ENCODE results near the gene DNPEP. TPM values are rescaled to one million over a fixed set of nuclear protein-coding genes. Genes with fewer than 3 reads are reported as not detected.

DNPEP gene
- total RNA-seq, 3 donors from 2014 or later (not counting 1 experiment from before 2014, with no cell fraction given): 97.8 to 112 (median 103) TPM

- WGBS (ENCODE audit: insufficient coverage): 79% methylated on average over 8 of the region's 8 CpGs
- intact Hi-C loops (cut with micrococcal nuclease): no loop called here
- DNase-seq (no peak), ATAC-seq (no peak)
- Histone ChIP-seq H3K4me3 (ENCODE audit: low read length) (no peak overlapping the region), H3K4me1 (ENCODE audit: control insufficient read depth, insufficient read depth, low read length) (no peaks in the 10 kb centered on the region), H3K27me3 (ENCODE audit: control insufficient read depth, insufficient read depth, low read length) (peaks cover 2% of the 10 kb centered on the region), H3K27ac (ENCODE audit: low read length) (no peak overlapping the region), H3K36me3 (ENCODE audit: control insufficient read depth, insufficient read depth, low read length) (no peaks in the 10 kb centered on the region), H3K9me3 (ENCODE audit: control insufficient read depth, insufficient read depth, low read length) (no peaks in the 10 kb centered on the region)
- TF ChIP-seq, protein P1, sequence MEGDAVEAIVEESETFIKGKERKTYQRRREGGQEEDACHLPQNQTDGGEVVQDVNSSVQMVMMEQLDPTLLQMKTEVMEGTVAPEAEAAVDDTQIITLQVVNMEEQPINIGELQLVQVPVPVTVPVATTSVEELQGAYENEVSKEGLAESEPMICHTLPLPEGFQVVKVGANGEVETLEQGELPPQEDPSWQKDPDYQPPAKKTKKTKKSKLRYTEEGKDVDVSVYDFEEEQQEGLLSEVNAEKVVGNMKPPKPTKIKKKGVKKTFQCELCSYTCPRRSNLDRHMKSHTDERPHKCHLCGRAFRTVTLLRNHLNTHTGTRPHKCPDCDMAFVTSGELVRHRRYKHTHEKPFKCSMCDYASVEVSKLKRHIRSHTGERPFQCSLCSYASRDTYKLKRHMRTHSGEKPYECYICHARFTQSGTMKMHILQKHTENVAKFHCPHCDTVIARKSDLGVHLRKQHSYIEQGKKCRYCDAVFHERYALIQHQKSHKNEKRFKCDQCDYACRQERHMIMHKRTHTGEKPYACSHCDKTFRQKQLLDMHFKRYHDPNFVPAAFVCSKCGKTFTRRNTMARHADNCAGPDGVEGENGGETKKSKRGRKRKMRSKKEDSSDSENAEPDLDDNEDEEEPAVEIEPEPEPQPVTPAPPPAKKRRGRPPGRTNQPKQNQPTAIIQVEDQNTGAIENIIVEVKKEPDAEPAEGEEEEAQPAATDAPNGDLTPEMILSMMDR (IDR thresholded peaks at IDR 0.05): no peak
- H3K27me3 Mint-ChIP-seq (ENCODE audit: low read depth in 2 of 2): peaks cover 15 to 27% of the 10 kb centered on the region in 2 donors
- H3K4me1 Mint-ChIP-seq: no peaks in the 10 kb centered on the region
- H3K27ac Mint-ChIP-seq: no peak overlapping the region
- no peaks in the 10 kb centered on the region for H3K36me3 Mint-ChIP-seq
- H3K9me3 Mint-ChIP-seq: no peaks in the 10 kb centered on the region
- H3K4me3 Mint-ChIP-seq: no peak overlapping the region
Observed at GRCh38 chr2:219425238-219426067, 37.7 kb upstream of the DNPEP start.

- H3K4me3 ChIP-seq (ENCODE audit: low read length): no peak overlapping the region
- intact Hi-C loops (cut with micrococcal nuclease): no loop called here
- Mint-ChIP-seq H3K4me1 (peaks cover 0 to 6% of the 10 kb centered on the region in 2 donors), H3K4me3 (no peak overlapping the region), H3K9me3 (no peaks in the 10 kb centered on the region), H3K27ac (no peak overlapping the region), H3K36me3 (no peaks in the 10 kb centered on the region), H3K27me3 (ENCODE audit: low read depth in 2 of 2) (peaks cover 26 to 34% of the 10 kb centered on the region in 2 donors)
- TF ChIP-seq, protein P1 (IDR thresholded peaks at IDR 0.05): no peak
- peaks cover 4% of the 10 kb centered on the region for H3K27me3 ChIP-seq (ENCODE audit: control insufficient read depth, insufficient read depth, low read length)
- no peak for ATAC-seq
- DNase-seq: no peak
- no peaks in the 10 kb centered on the region for H3K4me1 ChIP-seq (ENCODE audit: control insufficient read depth, insufficient read depth, low read length)
- H3K9me3 ChIP-seq (ENCODE audit: control insufficient read depth, insufficient read depth, low read length): no peaks in the 10 kb centered on the region
- 80% methylated on average over 13 of the region's 14 CpGs for WGBS (ENCODE audit: insufficient coverage)
- H3K36me3 ChIP-seq (ENCODE audit: control insufficient read depth, insufficient read depth, low read length): no peaks in the 10 kb centered on the region
- H3K27ac ChIP-seq (ENCODE audit: low read length): no peak overlapping the region
Observed at GRCh38 chr2:219423652-219424377, 36.1 kb upstream of the DNPEP start.

GRCh38 chr2:219422952-219423534, 35.3 kb upstream of the DNPEP start:
- Mint-ChIP-seq H3K9me3 (no peaks in the 10 kb centered on the region), H3K4me1 (peaks cover 0 to 6% of the 10 kb centered on the region in 2 donors), H3K27ac (no peak overlapping the region), H3K36me3 (no peaks in the 10 kb centered on the region), H3K27me3 (ENCODE audit: low read depth in 2 of 2) (peaks cover 26 to 34% of the 10 kb centered on the region in 2 donors), H3K4me3 (no peak overlapping the region)
- Histone ChIP-seq H3K4me1 (ENCODE audit: control insufficient read depth, insufficient read depth, low read length) (no peaks in the 10 kb centered on the region), H3K9me3 (ENCODE audit: control insufficient read depth, insufficient read depth, low read length) (no peaks in the 10 kb centered on the region), H3K27ac (ENCODE audit: low read length) (no peak overlapping the region), H3K27me3 (ENCODE audit: control insufficient read depth, insufficient read depth, low read length) (peaks cover 4% of the 10 kb centered on the region), H3K36me3 (ENCODE audit: control insufficient read depth, insufficient read depth, low read length) (no peaks in the 10 kb centered on the region), H3K4me3 (ENCODE audit: low read length) (no peak overlapping the region)
- TF ChIP-seq, protein P1 (IDR thresholded peaks at IDR 0.05): no peak
- ATAC-seq (no peak), DNase-seq (no peak)
- 84% methylated on average over 8 of the region's 8 CpGs for WGBS (ENCODE audit: insufficient coverage)
- intact Hi-C loops (cut with micrococcal nuclease): no loop called here

Measured in natural killer cell (primary cell).